Measurements from ENCODE around the gene GRAMD1B.

DNA sequence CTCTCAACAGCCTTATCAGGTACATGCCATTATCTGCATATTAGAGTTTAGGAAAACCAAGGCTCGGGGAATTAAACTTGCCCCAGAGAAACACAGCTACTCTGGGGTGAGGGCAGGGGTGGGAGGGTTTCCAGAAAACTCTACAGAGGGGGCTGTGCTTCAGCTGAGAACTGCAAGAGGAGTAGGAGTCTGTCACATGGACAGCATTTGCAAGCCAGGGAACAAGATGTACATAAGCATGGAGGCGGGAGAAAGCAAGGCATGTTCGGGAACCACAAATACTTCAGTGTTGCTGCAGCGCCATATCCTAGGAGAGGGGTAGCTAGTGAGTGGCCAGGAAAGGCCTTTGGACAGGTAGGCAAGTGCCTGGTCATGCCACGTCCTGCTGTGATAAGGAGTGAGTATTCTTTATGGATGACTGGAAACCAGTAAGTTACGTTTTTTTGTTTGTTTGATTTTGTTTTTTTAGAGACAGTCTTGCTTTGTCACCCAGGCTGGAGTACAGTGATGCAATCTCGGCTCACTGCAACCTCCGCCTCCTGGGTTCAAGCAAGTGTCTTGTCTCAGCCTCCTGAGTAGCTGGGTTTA, 57.2 kb downstream of the GRAMD1B start:
- TF ChIP-seq, protein P1, sequence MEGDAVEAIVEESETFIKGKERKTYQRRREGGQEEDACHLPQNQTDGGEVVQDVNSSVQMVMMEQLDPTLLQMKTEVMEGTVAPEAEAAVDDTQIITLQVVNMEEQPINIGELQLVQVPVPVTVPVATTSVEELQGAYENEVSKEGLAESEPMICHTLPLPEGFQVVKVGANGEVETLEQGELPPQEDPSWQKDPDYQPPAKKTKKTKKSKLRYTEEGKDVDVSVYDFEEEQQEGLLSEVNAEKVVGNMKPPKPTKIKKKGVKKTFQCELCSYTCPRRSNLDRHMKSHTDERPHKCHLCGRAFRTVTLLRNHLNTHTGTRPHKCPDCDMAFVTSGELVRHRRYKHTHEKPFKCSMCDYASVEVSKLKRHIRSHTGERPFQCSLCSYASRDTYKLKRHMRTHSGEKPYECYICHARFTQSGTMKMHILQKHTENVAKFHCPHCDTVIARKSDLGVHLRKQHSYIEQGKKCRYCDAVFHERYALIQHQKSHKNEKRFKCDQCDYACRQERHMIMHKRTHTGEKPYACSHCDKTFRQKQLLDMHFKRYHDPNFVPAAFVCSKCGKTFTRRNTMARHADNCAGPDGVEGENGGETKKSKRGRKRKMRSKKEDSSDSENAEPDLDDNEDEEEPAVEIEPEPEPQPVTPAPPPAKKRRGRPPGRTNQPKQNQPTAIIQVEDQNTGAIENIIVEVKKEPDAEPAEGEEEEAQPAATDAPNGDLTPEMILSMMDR (IDR thresholded peaks at IDR 0.05 in 2 of 3, conservative IDR thresholded peaks at IDR 0.05 in 1 of 3; ENCODE audit: borderline replicate concordance in 1 of 3, insufficient read depth in 1 of 3, low read depth in 2 of 3, low read length in 2 of 3), result no peak
- TF ChIP-seq YY1 (IDR thresholded peaks at IDR 0.05; ENCODE audit: extremely low read depth, insufficient replicate concordance, low read depth, low read length) (no peak), POLR2AphosphoS5 (IDR thresholded peaks at IDR 0.05; ENCODE audit: low read depth, low read length) (no peak), EGR1 (IDR thresholded peaks at IDR 0.05; ENCODE audit: low read depth) (no peak), POLR2A (IDR thresholded peaks at IDR 0.05; ENCODE audit: borderline replicate concordance, extremely low read depth, insufficient read depth, insufficient read length) (no peak), RAD21 (IDR thresholded peaks at IDR 0.05; ENCODE audit: low read depth) (no peak)
